ENCODE measurements around the gene SSR2. TPM values are rescaled to one million over a fixed set of nuclear protein-coding genes. Genes with fewer than 3 reads are reported as not detected.

SSR2 gene
- total RNA-seq, 1 experiment from 2014 or later: 445 TPM

DNA sequence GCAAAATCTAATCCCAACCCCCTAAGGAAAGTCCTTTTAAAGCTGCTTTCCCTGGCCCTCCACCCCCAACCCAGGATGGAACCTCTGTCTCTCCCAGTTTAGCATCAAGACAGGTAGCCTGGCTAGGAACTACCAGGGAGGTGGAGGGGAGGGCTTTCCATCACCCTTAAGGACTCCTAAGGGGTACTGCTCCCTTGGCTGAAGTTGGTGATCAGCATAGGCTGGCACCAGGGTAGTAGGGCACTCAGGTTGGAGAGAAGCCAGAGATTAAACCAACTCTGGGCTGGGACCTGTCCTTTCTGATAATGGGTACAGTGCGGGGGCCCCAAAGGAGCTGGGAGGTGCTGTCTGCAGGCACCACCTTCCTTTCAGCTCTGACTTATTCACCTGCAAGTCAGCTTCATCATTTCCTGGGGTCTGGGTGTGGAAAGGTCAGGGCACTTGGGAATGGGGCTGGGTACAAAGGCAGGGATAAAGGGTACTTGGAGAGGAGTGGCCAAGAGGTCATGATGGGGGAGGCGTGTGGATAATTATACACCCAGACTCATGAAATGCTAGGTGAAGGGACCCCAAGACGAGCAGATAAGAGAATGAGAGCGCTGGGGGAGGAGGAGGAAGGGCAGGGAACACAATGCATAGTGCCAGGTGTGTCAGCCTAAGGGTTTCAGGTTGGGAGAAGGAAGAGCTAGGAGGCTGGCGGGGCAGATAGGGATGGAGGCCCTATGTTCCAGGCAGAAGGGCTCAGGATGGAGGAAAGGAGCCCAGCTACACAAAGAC is 43.6 kb downstream of the SSR2 start:
- no peaks in the 10 kb centered on the region; the same call in none of the 2 replicates for H3K36me3 ChIP-seq (replicated peaks; ENCODE audit: control insufficient read depth, insufficient read depth, low read length)
- DNase-seq: peak; percentile 58

DNA sequence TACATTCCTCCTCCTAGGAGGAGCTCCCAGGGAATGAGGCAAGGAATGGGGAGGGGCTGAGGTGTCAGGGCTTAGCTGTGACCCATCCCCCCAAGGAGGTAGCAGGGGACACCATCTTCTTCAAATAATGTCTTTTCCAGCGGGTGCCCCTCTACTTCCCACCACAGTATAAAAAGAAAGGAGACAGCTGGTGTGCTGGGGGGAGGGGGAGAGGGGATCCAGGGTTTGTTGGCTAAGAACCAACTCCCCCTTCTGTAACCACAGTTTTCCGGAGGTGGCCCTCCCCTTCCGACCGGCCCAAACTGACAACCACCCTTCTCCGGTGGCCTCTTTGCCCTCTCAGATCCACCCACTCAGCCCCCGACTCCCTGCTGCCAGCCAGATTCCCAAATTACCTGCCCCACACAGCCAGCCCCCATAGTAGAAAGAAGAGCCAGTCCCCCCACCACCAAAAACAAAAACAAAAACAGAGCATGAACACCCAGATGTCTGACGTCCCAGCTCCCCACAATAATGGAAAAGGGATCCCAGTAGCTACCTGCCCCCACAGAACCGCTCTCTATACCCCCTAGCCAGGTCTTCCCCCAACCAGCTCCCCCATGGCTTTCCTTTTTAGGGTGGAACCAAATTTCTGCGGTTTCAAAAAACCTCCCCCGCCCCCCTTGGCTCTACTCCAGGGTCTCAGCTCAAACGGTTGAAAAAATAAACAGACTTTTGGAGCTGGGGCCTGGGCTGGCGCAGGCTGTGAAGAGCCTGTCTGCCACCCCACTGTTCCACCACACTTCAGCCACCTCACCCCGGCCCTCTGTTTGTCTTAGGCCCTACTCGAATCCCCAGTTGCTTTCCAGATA is 44.5 kb downstream of the SSR2 start:
- no peaks in the 10 kb centered on the region for H3K27me3 ChIP-seq (ENCODE audit: control insufficient read depth, insufficient read depth, low read length)
- no peaks in the 10 kb centered on the region; the same call in none of the 2 replicates for H3K36me3 ChIP-seq (replicated peaks; ENCODE audit: control insufficient read depth, insufficient read depth, low read length)
- peak overlapping the region; percentile 99 for H3K4me3 ChIP-seq (ENCODE audit: insufficient read depth, low read depth, low read length)
- peak; percentile 92 for DNase-seq

More for the DNA sequence above, 43.6 kb downstream of the SSR2 start:
- Histone ChIP-seq H3K27me3 (ENCODE audit: control insufficient read depth, insufficient read depth, low read length) (no peaks in the 10 kb centered on the region), H3K4me3 (ENCODE audit: insufficient read depth, low read depth, low read length) (peak overlapping the region; percentile 99)

DNA sequence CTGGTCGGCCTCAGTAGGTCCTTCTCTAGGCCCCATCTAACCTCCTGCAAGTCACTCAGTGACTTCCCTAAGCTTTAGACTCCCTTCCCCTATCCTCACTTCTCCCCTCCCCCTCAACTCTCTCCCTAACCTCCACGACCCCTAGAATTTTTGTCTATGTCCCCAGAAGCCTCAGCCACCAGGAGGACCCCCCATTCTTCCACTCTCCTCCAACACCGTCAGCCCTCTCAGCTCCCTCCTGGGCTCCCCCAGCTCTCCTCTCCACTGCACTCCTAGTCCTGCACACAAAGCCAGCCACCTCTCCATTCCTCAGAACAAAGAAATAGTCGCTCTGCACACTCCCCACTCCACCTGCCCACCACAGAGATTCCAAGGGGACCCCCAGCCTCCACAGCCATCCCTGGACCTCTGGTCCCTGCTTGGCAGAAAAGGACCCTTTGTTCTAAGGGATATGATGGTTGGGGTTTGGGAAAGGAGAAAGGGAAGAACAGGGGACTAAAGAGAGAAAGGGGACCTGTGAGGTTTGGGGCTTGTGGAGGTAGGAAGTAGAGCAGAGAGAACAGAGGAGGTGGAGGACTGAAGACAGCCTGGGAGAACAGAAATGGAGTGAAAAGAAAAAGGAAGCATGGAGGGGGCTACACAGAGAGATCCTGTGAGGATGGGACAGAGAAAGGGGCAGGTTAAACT is 45.2 kb downstream of the SSR2 start:
- peak; percentile 39 for DNase-seq
- Histone ChIP-seq H3K4me3 (ENCODE audit: insufficient read depth, low read depth, low read length) (peak overlapping the region; percentile 37), H3K36me3 (replicated peaks; ENCODE audit: control insufficient read depth, insufficient read depth, low read length) (no peaks in the 10 kb centered on the region; the same call in none of the 2 replicates), H3K27me3 (ENCODE audit: control insufficient read depth, insufficient read depth, low read length) (no peaks in the 10 kb centered on the region)

DNA sequence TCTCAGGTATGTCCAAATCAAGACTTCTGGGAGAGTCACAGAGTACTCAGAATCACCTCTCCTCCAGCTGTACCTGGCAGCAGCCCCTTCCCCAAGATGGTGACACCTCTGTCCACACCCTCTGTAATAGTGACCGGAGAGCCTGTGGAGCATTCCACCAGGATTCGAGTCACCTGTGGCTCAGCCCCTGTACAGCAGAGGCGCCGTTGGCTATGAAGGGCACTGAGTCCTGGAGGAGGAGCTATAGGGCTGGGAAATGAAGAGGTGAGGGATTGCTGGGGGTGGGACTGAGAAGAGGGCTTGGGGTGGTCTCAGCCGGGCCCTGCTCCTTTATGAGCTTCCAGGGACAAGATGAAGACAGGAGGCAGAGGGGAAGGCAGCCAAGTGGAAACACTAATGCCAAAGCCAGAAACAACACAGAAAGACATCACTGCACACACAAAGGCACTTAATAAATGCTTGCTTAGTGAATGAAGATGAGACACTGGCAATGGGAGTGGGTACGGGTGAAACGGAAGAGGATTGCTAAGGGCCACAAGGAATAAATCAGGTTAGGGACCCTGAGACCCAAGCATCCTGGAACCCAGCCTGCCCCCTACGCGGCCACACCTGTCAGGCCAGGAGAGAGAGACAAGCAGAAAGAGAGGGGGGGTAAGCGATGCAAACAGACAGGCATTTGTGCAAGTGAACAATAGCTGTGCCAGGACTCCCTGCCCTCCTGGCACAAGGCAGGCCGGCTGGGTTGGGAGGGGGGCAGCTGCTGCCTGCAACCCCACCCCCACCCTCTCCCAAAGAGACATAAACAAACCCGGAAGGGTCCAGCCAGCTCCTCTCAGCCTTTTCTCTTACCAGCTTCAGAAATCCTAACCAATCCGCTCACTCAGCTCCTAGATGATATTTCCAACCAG is 46.3 kb downstream of the SSR2 start:
- DNase-seq: peak; percentile 63
- no peaks in the 10 kb centered on the region for H3K27me3 ChIP-seq (ENCODE audit: control insufficient read depth, insufficient read depth, low read length)

DNA sequence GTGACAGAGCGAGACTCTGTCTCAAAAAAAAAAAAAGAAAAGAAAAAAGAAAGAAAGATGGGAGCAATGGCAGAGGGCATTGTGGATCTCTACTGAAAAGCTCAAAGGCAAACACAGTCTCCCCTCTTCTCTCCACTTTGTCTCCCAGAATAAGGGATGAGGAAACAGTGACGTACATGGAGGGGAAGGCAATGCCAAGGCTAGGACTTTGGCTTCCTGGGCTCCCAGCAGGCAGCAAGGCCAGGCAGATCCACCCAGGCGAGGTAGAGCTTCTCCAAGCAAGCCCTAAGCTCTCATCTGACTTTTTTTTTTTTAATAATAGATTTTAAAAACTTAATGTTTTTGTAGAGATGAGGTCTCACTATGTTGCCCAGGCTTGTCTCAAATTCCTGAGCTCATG is 47.0 kb downstream of the SSR2 start:
- Histone ChIP-seq H3K4me3 (ENCODE audit: insufficient read depth, low read depth, low read length) (no peak overlapping the region), H3K27me3 (ENCODE audit: control insufficient read depth, insufficient read depth, low read length) (no peaks in the 10 kb centered on the region), H3K36me3 (replicated peaks; ENCODE audit: control insufficient read depth, insufficient read depth, low read length) (peaks cover 4% of the 10 kb centered on the region)
- peak; percentile 16 for DNase-seq

More for the DNA sequence above, 46.3 kb downstream of the SSR2 start:
- no peak overlapping the region for H3K4me3 ChIP-seq (ENCODE audit: insufficient read depth, low read depth, low read length)
- no peaks in the 10 kb centered on the region; the same call in none of the 2 replicates for H3K36me3 ChIP-seq (replicated peaks; ENCODE audit: control insufficient read depth, insufficient read depth, low read length)

DNA sequence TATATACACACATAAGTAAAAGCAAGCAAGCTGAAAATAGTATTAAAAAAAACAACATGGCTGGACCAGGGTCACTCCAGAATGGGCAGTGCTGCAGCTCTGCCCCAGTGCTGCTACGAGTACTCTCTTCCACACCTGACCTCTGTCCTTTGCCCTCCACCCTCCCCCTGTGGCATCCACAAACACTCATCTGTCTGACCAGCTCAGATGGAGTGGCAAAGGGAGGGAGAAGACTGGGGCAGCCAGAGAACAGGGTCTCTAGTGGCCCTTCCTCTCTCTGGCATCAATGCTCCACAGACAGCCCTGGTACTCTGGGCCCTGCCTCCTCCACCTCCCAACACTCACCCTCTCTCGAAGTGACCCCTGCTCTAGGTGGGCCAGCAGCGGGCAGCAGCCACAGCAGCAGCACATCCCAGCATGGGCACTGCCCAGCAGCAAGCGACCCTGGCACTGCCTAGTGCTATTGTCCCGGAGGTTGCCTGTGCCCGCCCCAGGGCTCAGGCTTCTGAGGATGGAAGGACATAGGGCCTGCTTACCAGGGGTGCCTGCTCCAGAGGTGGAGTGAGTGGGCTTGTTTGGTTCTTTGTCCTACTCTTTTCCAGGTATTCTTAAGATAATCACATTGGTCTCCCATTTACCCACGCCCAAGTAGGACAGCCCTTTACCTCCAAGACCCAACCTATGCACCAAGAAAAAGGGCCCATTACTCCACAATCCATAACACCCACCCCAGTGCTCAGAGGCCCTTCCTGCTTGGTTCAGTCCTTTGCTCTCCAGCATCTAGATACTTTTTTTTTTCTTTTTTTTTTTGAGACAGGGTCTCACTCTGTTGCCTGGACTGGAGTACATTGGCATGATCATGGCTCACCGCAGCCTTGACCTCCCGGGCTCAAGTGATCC is 48.6 kb downstream of the SSR2 start:
- Histone ChIP-seq H3K36me3 (replicated peaks; ENCODE audit: control insufficient read depth, insufficient read depth, low read length) (peaks cover 4% of the 10 kb centered on the region), H3K4me3 (ENCODE audit: insufficient read depth, low read depth, low read length) (no peak overlapping the region), H3K27me3 (ENCODE audit: control insufficient read depth, insufficient read depth, low read length) (no peaks in the 10 kb centered on the region)
- peak; percentile 43 for DNase-seq

DNA sequence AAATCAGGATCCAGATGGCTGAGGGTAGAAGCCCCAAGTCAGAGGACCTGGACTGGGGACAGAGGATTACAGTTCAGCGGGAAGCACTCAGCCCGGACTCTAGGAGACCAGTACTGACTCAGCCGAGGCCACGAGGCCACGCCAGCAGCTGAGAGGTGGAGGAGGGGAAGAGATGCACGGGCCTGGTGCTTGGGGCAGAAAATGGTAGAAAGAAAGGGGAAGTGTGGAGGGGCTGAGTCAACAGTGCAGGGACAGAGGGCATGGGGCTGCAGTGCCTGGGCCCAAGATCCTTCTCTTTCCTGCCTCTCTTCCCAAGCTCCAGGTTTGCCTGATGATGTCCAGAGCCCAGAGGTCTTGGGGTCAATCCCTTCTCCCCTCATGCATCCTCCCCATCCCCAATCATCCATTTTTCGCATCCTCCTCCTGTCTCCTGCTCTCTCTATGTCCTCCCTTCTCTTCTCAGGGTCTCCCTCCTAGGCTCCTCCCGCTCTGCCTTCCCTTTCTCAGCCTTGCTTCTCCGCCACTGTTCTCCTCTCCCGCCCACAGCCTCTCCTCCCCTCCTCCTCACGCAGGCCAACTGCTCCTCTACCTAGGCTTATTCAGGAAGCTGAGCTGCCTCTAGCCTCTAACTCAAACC is 50.1 kb downstream of the SSR2 start:
- peak; percentile 79 for DNase-seq
- Histone ChIP-seq H3K4me3 (ENCODE audit: insufficient read depth, low read depth, low read length) (no peak overlapping the region), H3K36me3 (replicated peaks; ENCODE audit: control insufficient read depth, insufficient read depth, low read length) (peaks cover 9% of the 10 kb centered on the region), H3K27me3 (ENCODE audit: control insufficient read depth, insufficient read depth, low read length) (no peaks in the 10 kb centered on the region)

DNA sequence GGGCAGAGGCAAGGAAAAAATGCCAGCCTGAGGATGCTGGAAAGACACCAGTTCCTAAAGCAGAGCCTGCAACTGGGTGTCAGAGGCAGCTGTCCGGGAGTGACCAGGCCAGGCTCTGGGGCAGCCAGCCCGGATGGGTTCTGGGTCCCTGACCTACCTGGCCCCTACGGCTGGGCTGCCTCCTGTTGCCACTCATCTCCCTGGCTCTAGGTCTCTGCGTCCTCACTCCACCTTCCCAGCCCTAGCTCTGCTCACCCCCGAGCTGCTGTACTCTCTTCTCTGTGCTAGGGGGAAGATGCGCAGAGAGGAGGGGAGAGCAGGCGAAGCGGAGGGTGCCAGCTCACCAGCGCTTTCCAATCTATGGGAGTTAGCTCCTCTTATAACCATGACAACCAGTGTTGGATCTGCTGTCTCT is 51.4 kb downstream of the SSR2 start:
- DNase-seq: peak; percentile 43
- H3K27me3 ChIP-seq (ENCODE audit: control insufficient read depth, insufficient read depth, low read length): no peaks in the 10 kb centered on the region
- no peak overlapping the region for H3K4me3 ChIP-seq (ENCODE audit: insufficient read depth, low read depth, low read length)
- H3K36me3 ChIP-seq (replicated peaks; ENCODE audit: control insufficient read depth, insufficient read depth, low read length): peaks cover 18% of the 10 kb centered on the region

DNA sequence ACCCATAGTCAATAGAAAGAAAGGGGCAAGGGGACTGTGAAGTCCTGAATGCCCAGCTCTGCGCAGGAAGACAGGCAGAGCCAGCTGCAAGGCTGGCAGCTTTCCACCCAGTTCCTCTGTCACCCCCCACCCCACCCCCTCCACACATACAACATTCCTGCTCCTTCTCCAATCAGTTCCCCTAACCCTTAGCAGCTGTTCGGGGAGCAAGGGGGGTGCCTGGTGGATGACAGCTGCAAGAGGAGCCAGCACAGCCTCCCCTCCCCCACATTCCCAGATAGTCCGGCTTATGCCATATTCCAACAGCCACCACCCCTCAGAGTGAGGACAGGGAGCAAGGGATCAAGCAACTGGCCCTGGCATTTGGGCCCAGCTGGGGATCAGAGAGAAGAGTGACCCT is 52.1 kb downstream of the SSR2 start:
- no peaks in the 10 kb centered on the region for H3K27me3 ChIP-seq (ENCODE audit: control insufficient read depth, insufficient read depth, low read length)
- no peak overlapping the region for H3K4me3 ChIP-seq (ENCODE audit: insufficient read depth, low read depth, low read length)
- peak; percentile 40 for DNase-seq
- peaks cover 21% of the 10 kb centered on the region for H3K36me3 ChIP-seq (replicated peaks; ENCODE audit: control insufficient read depth, insufficient read depth, low read length)

DNA sequence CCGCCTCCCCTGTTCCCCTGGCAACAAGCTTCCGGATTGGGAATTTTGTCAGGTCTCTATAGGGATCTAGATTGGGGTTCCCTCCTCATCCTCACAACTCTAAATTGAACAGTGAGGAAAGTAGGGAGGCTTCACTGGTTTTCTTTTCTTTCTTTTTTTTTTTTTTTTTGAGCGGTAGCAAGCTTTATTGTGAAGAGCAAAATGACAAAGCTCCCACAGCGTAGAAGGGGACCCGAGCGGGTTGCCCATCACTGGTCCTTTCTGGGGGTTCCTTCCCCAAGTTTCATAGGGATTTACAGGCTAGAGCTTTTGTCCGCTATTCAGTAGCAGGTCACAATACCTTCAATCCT is 52.7 kb downstream of the SSR2 start:
- no peak overlapping the region for H3K4me3 ChIP-seq (ENCODE audit: insufficient read depth, low read depth, low read length)
- DNase-seq: no peak
- H3K27me3 ChIP-seq (ENCODE audit: control insufficient read depth, insufficient read depth, low read length): no peaks in the 10 kb centered on the region
- peaks cover 21% of the 10 kb centered on the region for H3K36me3 ChIP-seq (replicated peaks; ENCODE audit: control insufficient read depth, insufficient read depth, low read length)

DNA sequence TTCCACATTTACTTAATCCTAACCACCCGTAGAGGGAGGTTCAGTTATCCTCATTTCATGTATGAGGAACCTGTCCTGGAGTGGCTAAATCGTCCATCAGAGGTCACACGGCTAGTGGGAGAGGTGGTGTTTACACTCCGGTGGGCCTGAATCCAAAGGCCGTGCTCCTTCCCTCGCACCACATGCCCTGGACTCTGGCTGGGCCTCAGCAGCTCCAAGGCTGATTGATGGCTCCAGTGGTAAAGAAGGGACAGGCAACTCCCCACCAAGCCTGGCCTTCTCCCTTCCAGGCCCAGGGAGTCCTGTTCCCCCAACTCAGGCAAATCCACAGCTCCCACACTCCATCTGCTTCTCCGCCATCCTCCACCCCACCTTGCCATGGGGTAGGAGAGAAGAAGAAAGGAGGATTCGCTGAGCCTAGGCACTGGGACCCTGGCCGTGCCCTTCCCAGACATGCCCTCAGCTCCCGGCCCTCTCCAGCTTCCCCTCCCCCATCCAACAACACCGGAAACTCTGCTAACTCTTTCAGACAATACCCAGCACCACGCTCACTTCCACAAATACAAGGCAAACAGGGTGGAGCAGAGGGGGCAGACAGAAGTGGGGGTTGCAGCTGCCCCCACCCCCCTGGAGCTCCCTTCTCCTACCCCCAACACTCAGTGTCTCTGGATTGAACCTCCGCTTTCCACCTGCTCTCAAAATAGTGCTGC is 53.3 kb downstream of the SSR2 start:
- H3K36me3 ChIP-seq (replicated peaks; ENCODE audit: control insufficient read depth, insufficient read depth, low read length): peaks cover 26% of the 10 kb centered on the region
- DNase-seq: peak; percentile 68
- no peak overlapping the region for H3K4me3 ChIP-seq (ENCODE audit: insufficient read depth, low read depth, low read length)
- H3K27me3 ChIP-seq (ENCODE audit: control insufficient read depth, insufficient read depth, low read length): no peaks in the 10 kb centered on the region

DNA sequence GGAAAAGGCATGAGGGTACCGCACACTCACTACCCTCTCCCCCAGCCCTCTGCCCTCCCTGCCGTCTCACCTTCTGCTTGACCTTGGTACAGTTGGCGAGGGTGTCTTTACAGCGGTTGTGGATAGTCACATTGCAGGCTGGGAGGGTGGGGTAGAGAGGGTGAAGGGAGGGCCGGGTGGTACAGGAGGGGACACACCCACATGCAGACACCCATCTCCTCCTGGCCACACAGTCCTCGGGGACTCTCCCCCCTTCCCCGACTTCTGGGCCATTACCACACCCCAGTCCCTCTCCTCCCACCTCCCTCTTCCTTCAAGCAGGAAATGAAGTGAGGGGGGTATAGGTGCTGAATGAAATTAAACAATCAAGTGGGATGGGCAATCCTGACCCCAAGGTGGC is 54.0 kb downstream of the SSR2 start:
- H3K27me3 ChIP-seq (ENCODE audit: control insufficient read depth, insufficient read depth, low read length): no peaks in the 10 kb centered on the region
- H3K36me3 ChIP-seq (replicated peaks; ENCODE audit: control insufficient read depth, insufficient read depth, low read length): peaks cover 31% of the 10 kb centered on the region
- DNase-seq: peak; percentile 33
- no peak overlapping the region for H3K4me3 ChIP-seq (ENCODE audit: insufficient read depth, low read depth, low read length)

Data from H7 (cell line).